HepG2 (cell line): Measurements from ENCODE around the gene PCIF1. TPM values are rescaled to one million over a fixed set of nuclear protein-coding genes. Genes with fewer than 3 reads are reported as not detected.

Experiments
- CC2D1A ChIP-seq: sonication (generic); formaldehyde crosslinking; IDR thresholded peaks from 2 replicates; pipeline ENCODE4 v1.8.1; 2023; ENCODE audit warnings: mild to moderate bottlenecking, missing genetic modification reagents
- FIP1L1 ChIP-seq: fragments of 200-400 bp; formaldehyde crosslinking; IDR thresholded peaks from 2 replicates; pipeline ENCODE4 v1.6.1; 2018; ENCODE audit warnings: low read depth, mild to moderate bottlenecking, low read length, moderate library complexity, borderline replicate concordance; ENCODE audit not compliant: insufficient read depth
- GATAD2A ChIP-seq: IDR thresholded peaks from 2 replicates; pipeline ENCODE4 v1.6.1; 2016
- MBD4 ChIP-seq: IDR thresholded peaks from 2 replicates; pipeline ENCODE4 v1.6.1; 2012; ENCODE audit warnings: low read length, inconsistent platforms, borderline replicate concordance
- NR2F6 ChIP-seq, 2 experiments: IDR thresholded peaks; 2 replicates each; pipeline ENCODE4 v1.6.1; 2016; ENCODE audit warnings: antibody characterized with exemption in 1 of 2, mild to moderate bottlenecking in 1 of 2
- NR3C1 ChIP-seq: sonication (generic); formaldehyde crosslinking; IDR thresholded peaks from 2 replicates; pipeline ENCODE4 v1.4.0; 2020; ENCODE audit warnings: missing genetic modification reagents
- POLR2A ChIP-seq, 2 experiments: IDR thresholded peaks; 2 replicates each; pipeline ENCODE4 v1.6.1; 2011; ENCODE audit warnings: low read depth in 2 of 2, low read length in 2 of 2, mild to moderate bottlenecking in 1 of 2, moderate library complexity in 1 of 2; ENCODE audit not compliant: insufficient read depth in 1 of 2
- RBAK ChIP-seq: sonication (generic); formaldehyde crosslinking; IDR thresholded peaks from 2 replicates; pipeline ENCODE4 v1.5.1; 2020; ENCODE audit warnings: mild to moderate bottlenecking, missing genetic modification reagents
- SAFB2 ChIP-seq: sonication (generic); formaldehyde crosslinking; IDR thresholded peaks from 2 replicates; pipeline ENCODE4 v1.5.1; 2020; ENCODE audit warnings: missing genetic modification reagents, low read depth, mild to moderate bottlenecking, borderline replicate concordance
- SMAD1 ChIP-seq: sonication (generic); formaldehyde crosslinking; IDR thresholded peaks from 2 replicates; pipeline ENCODE4 v1.4.0; 2020; ENCODE audit warnings: missing genetic modification reagents, low read depth, mild to moderate bottlenecking, borderline replicate concordance
- TAF1 ChIP-seq: sonication (generic); formaldehyde crosslinking; IDR thresholded peaks from 2 replicates; pipeline ENCODE4 v1.4.0; 2020; ENCODE audit warnings: missing genetic modification reagents
- XRCC5 ChIP-seq: fragments of 200-400 bp; formaldehyde crosslinking; optimal IDR thresholded peaks from 2 replicates; pipeline ENCODE3; 2017; ENCODE audit warnings: mild to moderate bottlenecking, low read length
- ZNF382 ChIP-seq: sonication (generic); formaldehyde crosslinking; IDR thresholded peaks from 2 replicates; pipeline ENCODE4 v1.5.0; 2020; ENCODE audit warnings: missing genetic modification reagents, mild to moderate bottlenecking, borderline replicate concordance
- ZNF629 ChIP-seq: sonication (generic); formaldehyde crosslinking; conservative IDR thresholded peaks from 2 replicates; pipeline ENCODE4 v1.5.0; 2020; ENCODE audit warnings: missing genetic modification reagents
- ZNF883 ChIP-seq: sonication (generic); formaldehyde crosslinking; IDR thresholded peaks from 2 replicates; pipeline ENCODE4 v1.5.1; 2020; ENCODE audit warnings: mild to moderate bottlenecking, missing genetic modification reagents; ENCODE audit errors: not compliant biosample characterization
- polyA plus RNA-seq, 8 experiments: library from polyadenylated mRNA; depleted of rRNA in 3 of 8; stranded (reverse) in 7 of 8; unstranded in 1 of 8; fragments of >200 nt; fragmentation: Illumina TruSeq in 4 of 8; extraction: Trizol in 4 of 8; gene quantifications; 2 replicates each; pipeline versions ENCODE4 v1.2.1 to v1.2.3, GENCODE V29; 2011 to 2016; ENCODE audit warnings: low read depth in 4 of 8, missing spikeins in 1 of 8, mixed read lengths in 1 of 8; ENCODE audit not compliant: insufficient read depth in 1 of 8
- total RNA-seq, 5 experiments: library from RNA; depleted of rRNA; stranded (reverse); fragments of >200 nt; fragmentation: Illumina TruSeq; extraction: Trizol; gene quantifications; 2 replicates each; pipeline ENCODE4 v1.2.3, GENCODE V29; 2016; ENCODE audit warnings: low read depth in 1 of 5
- TF ChIP-seq, protein P1 (sequence below): fragments of 450-650 bp; IDR thresholded peaks from 2 replicates; pipeline ENCODE4 v1.6.1; 2017
- TF ChIP-seq, protein P2 (sequence below): sonication (generic); formaldehyde crosslinking; IDR thresholded peaks from 2 replicates; pipeline ENCODE4 v1.9.0; 2021; ENCODE audit warnings: mild to moderate bottlenecking, missing genetic modification reagents
- TF ChIP-seq, protein P3 (sequence below): sonication (generic); formaldehyde crosslinking; IDR thresholded peaks from 2 replicates; pipeline ENCODE4 v1.4.0; 2020; ENCODE audit warnings: mild to moderate bottlenecking, missing genetic modification reagents

Gene PCIF1
- total and polyA plus RNA-seq, 2 of the 13 experiments (the other 11 are each of a cell fraction or from before 2014, with no cell fraction given): 20.9 to 24.4 TPM

DNA sequence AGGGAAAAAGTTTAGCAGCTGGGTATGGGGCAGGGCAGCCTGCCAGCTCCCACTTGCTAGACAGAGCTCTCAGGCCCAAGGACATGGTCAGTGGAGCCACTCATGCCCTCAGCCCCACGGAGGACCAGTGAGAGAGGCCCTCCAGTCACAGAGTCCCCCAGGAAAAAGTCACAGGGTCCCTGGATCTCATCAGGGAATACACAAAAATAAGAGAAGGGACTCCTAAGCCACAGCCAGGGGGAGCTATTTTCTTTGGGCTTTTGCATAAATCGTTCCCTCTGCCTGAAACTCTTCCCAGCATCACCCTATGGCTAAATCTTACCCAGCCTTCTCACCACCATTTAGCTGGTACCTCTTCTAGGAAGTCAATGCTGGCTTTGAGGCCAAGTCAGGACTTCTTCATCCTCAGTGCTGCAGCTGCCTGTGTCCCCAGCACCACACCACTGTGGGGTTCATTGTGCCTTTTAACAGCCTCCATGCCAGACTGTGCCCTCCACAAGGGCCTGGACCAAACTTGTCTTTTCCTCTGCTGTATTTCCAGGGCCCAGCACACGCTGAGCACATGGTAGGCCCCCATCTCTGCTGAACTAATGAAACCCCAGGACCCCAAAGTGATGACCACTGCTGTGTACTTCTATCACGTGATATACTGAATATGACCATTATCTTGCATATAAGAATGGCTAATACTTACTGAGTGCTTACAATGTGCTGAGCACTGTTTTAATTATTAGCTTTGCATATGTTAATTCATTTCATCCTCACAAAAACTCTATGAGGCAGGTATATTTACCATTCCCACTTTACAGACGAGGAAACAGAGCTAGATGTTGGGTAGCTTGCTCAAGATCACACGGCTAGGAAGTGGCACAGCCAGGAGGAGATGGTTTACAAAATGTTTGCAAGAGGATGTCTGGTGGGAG lies 35.5 kb downstream of the PCIF1 start (continued):
- TF ChIP-seq ZNF629 (peak; percentile 36), ZNF883 (CRISPR knock-in tag) (no peak), NR3C1 (CRISPR knock-in tag) (no peak), TAF1 (CRISPR knock-in tag) (peak; percentile 27; the same call in 1 of the 2 replicates), POLR2A (IDR thresholded peaks at IDR 0.05; ENCODE audit: insufficient read depth in 1 of 2, low read depth in 2 of 2, low read length in 2 of 2) (no peak), MBD4 (no peak), RBAK (no peak), ZNF382 (CRISPR knock-in tag) (no peak), SAFB2 (CRISPR knock-in tag) (no peak), SMAD1 (no peak), CC2D1A (CRISPR knock-in tag) (0 out of 2 replicates have a peak, but pooled peaks have one; percentile 66), GATAD2A (CRISPR knock-in tag) (peak; percentile 21; the same call in 1 of the 2 replicates), XRCC5 (peak; percentile 85), FIP1L1 (no peak), NR2F6 (IDR thresholded peaks at IDR 0.05) (no peak), NR2F6 (CRISPR knock-in tag; IDR thresholded peaks at IDR 0.05) (no peak)
- TF ChIP-seq, protein P1, sequence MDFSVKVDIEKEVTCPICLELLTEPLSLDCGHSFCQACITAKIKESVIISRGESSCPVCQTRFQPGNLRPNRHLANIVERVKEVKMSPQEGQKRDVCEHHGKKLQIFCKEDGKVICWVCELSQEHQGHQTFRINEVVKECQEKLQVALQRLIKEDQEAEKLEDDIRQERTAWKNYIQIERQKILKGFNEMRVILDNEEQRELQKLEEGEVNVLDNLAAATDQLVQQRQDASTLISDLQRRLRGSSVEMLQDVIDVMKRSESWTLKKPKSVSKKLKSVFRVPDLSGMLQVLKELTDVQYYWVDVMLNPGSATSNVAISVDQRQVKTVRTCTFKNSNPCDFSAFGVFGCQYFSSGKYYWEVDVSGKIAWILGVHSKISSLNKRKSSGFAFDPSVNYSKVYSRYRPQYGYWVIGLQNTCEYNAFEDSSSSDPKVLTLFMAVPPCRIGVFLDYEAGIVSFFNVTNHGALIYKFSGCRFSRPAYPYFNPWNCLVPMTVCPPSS: no peak
- TF ChIP-seq, protein P2, sequence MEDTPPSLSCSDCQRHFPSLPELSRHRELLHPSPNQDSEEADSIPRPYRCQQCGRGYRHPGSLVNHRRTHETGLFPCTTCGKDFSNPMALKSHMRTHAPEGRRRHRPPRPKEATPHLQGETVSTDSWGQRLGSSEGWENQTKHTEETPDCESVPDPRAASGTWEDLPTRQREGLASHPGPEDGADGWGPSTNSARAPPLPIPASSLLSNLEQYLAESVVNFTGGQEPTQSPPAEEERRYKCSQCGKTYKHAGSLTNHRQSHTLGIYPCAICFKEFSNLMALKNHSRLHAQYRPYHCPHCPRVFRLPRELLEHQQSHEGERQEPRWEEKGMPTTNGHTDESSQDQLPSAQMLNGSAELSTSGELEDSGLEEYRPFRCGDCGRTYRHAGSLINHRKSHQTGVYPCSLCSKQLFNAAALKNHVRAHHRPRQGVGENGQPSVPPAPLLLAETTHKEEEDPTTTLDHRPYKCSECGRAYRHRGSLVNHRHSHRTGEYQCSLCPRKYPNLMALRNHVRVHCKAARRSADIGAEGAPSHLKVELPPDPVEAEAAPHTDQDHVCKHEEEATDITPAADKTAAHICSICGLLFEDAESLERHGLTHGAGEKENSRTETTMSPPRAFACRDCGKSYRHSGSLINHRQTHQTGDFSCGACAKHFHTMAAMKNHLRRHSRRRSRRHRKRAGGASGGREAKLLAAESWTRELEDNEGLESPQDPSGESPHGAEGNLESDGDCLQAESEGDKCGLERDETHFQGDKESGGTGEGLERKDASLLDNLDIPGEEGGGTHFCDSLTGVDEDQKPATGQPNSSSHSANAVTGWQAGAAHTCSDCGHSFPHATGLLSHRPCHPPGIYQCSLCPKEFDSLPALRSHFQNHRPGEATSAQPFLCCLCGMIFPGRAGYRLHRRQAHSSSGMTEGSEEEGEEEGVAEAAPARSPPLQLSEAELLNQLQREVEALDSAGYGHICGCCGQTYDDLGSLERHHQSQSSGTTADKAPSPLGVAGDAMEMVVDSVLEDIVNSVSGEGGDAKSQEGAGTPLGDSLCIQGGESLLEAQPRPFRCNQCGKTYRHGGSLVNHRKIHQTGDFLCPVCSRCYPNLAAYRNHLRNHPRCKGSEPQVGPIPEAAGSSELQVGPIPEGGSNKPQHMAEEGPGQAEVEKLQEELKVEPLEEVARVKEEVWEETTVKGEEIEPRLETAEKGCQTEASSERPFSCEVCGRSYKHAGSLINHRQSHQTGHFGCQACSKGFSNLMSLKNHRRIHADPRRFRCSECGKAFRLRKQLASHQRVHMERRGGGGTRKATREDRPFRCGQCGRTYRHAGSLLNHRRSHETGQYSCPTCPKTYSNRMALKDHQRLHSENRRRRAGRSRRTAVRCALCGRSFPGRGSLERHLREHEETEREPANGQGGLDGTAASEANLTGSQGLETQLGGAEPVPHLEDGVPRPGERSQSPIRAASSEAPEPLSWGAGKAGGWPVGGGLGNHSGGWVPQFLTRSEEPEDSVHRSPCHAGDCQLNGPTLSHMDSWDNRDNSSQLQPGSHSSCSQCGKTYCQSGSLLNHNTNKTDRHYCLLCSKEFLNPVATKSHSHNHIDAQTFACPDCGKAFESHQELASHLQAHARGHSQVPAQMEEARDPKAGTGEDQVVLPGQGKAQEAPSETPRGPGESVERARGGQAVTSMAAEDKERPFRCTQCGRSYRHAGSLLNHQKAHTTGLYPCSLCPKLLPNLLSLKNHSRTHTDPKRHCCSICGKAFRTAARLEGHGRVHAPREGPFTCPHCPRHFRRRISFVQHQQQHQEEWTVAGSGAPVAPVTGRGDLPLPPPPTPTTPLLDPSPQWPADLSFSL (CRISPR knock-in tag): no peak
- TF ChIP-seq, protein P3, sequence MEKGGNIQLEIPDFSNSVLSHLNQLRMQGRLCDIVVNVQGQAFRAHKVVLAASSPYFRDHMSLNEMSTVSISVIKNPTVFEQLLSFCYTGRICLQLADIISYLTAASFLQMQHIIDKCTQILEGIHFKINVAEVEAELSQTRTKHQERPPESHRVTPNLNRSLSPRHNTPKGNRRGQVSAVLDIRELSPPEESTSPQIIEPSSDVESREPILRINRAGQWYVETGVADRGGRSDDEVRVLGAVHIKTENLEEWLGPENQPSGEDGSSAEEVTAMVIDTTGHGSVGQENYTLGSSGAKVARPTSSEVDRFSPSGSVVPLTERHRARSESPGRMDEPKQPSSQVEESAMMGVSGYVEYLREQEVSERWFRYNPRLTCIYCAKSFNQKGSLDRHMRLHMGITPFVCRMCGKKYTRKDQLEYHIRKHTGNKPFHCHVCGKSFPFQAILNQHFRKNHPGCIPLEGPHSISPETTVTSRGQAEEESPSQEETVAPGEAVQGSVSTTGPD (CRISPR knock-in tag): no peak
